Muscle layer of duodenum (tissue), 2 donors: ENCODE measurements around the gene PARN.

Source experiments
- H3K27ac ChIP-seq: one replicate; pipeline ENCODE4 v1.7.0; 2013; ENCODE audit warnings: mild to moderate bottlenecking, low read length
- H3K27me3 ChIP-seq: one replicate; pipeline ENCODE4 v1.7.0; 2013; ENCODE audit warnings: low read depth, mild to moderate bottlenecking, control low read depth, low read length
- H3K36me3 ChIP-seq, 2 donors: one replicate each; pipeline ENCODE4 v1.7.0; 2013; ENCODE audit warnings: low read length in 2 of 2, control low read depth in 1 of 2, mild to moderate bottlenecking in 1 of 2; ENCODE audit not compliant: insufficient read depth in 2 of 2, control insufficient read depth in 1 of 2
- H3K4me1 ChIP-seq, 2 donors: one replicate each; pipeline ENCODE4 v1.7.0; 2013; ENCODE audit warnings: low read length in 2 of 2, mild to moderate bottlenecking in 2 of 2, control low read depth in 1 of 2, moderate library complexity in 1 of 2; ENCODE audit not compliant: insufficient read depth in 2 of 2, control insufficient read depth in 1 of 2
- H3K4me3 ChIP-seq, 2 donors: one replicate each; pipeline ENCODE4 v1.7.0; 2013; ENCODE audit warnings: low read length in 2 of 2, low read depth in 1 of 2, mild to moderate bottlenecking in 1 of 2
- H3K9me3 ChIP-seq, 2 donors: one replicate each; pipeline ENCODE4 v1.7.0; 2013; ENCODE audit warnings: low read length in 2 of 2, control low read depth in 1 of 2, mild to moderate bottlenecking in 1 of 2; ENCODE audit not compliant: control insufficient read depth in 1 of 2
- donor health status: healthy.

The PARN gene

DNA sequence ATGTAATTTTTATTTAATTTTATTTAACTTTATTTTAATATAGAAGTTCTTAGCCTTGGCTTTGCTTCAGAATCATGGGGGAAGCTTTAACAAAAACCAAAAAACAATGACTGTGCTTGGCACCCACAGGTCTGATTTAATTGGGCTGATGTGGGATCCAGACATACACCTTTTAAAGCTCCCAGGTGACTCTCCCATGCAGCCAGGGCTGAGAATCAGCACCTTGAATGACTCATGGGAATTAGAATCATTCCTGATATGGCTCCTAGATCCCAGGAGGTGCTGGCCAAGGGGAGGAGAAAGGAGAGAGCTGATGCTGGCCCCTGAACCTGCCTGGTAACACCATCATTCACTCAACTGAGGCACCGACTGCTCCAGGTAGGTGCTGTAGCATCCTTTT lies 240.7 kb downstream of the PARN start:
- Histone ChIP-seq H3K4me3 (no peak overlapping the region), H3K27me3 (no peaks in the 10 kb centered on the region), H3K27ac (no peak overlapping the region), H3K4me1 (no peaks in the 10 kb centered on the region), H3K36me3 (no peaks in the 10 kb centered on the region), H3K9me3 (no peaks in the 10 kb centered on the region)

DNA sequence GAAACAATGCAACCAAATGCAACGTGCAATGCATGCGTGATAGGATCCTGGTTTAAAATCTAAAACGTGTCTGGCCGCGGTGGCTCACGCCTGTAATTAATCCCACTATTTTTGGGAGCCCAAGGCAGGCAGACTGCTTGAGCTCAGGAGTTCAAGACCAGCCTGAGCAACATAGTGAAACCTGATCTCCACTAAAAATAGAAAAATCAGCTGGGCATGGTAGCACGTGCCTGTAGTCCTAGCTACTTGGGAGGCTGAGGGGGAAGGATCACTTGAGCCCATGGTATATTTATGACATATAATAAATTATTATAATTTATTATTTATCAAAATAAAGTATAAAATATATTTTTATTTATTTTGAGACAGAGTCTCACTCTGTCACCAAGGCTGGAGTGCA lies 241.8 kb downstream of the PARN start:
- Histone ChIP-seq H3K36me3 (no peaks in the 10 kb centered on the region), H3K4me3 (no peak overlapping the region), H3K9me3 (no peaks in the 10 kb centered on the region), H3K27ac (no peak overlapping the region), H3K27me3 (no peaks in the 10 kb centered on the region), H3K4me1 (no peaks in the 10 kb centered on the region)

- Histone ChIP-seq H3K4me3 (no peak overlapping the region), H3K36me3 (no peaks in the 10 kb centered on the region), H3K27me3 (no peaks in the 10 kb centered on the region), H3K9me3 (no peaks in the 10 kb centered on the region), H3K27ac (no peak overlapping the region), H3K4me1 (no peaks in the 10 kb centered on the region)
These were observed 243.9 kb downstream of the PARN start for GRCh38 chr16:14386115-14386514.
